Caco-2 (cell line): ENCODE data around the gene GPR155. TPM values are rescaled to one million over a fixed set of nuclear protein-coding genes. Genes with fewer than 3 reads are reported as not detected.

ENCODE experiments used
- BruUV-seq: library from RNA; stranded (reverse); fragments of 400-500 nt; replicated peaks from 2 replicates; lab custom pipeline; 2021; lab: Mats Ljungman, UMichigan
- CTCF ChIA-PET: fragments of 300-600 bp; sonication (Branson Sonifier 250); formaldehyde crosslinking; loops from one replicate; lab custom pipeline; 2022; ENCODE audit warnings: antibody characterized with exemption; lab: Charles Lee
- POLR2A ChIA-PET: fragments of 300-600 bp; sonication (Branson Sonifier 250); formaldehyde crosslinking; loops from one replicate; lab custom pipeline; 2022; ENCODE audit warnings: antibody characterized with exemption; lab: Charles Lee
- DNase-seq, 2 experiments: peaks; one replicate each; pipeline versions ENCODE4 v3.0.0 to v3.0.0-alpha.2; 2020 to 2022
- H3K27me3 ChIP-seq: replicated peaks from 2 replicates; pipeline ENCODE4 v1.6.0; 2011; ENCODE audit warnings: low read length; ENCODE audit not compliant: control insufficient read depth, insufficient read depth
- H3K36me3 ChIP-seq: 2 replicates; pipeline ENCODE4 v1.5.1; 2011; ENCODE audit warnings: low read length; ENCODE audit not compliant: control insufficient read depth, insufficient read depth
- H3K4me1 ChIP-seq: fragments of 250-450 bp; sonication (Bioruptor Pico); 2 replicates; pipeline ENCODE4 v1.5.1; 2020; ENCODE audit warnings: mild to moderate bottlenecking
- H3K4me3 ChIP-seq: 2 replicates; pipeline ENCODE4 v1.5.1; 2011; ENCODE audit warnings: low read depth, mild to moderate bottlenecking, control low read depth, low read length
- H3K9me3 ChIP-seq: fragments of 250-450 bp; sonication (Bioruptor Pico); 2 replicates; pipeline ENCODE4 v1.5.1; 2020; ENCODE audit warnings: mild to moderate bottlenecking, moderate library complexity
- H3K27ac Mint-ChIP-seq: one replicate; pipeline ENCODE4 v1.8.0; 2022; ENCODE audit warnings: mixed read lengths; ENCODE audit not compliant: unreplicated experiment
- H3K27me3 Mint-ChIP-seq: one replicate; pipeline ENCODE4 v1.8.0; 2022; ENCODE audit warnings: mixed read lengths; ENCODE audit not compliant: insufficient read depth, unreplicated experiment
- H3K36me3 Mint-ChIP-seq: one replicate; pipeline ENCODE4 v1.8.0; 2022; ENCODE audit warnings: mild to moderate bottlenecking, mixed read lengths; ENCODE audit not compliant: insufficient read depth, unreplicated experiment
- H3K4me1 Mint-ChIP-seq: one replicate; pipeline ENCODE4 v1.8.0; 2022; ENCODE audit warnings: low read depth, mixed read lengths; ENCODE audit not compliant: unreplicated experiment
- H3K4me3 Mint-ChIP-seq: one replicate; pipeline ENCODE4 v1.8.0; 2022; ENCODE audit warnings: mild to moderate bottlenecking, moderate library complexity, mixed read lengths; ENCODE audit not compliant: unreplicated experiment
- H3K9me3 Mint-ChIP-seq: one replicate; pipeline ENCODE4 v1.8.0; 2022; ENCODE audit warnings: mixed read lengths; ENCODE audit not compliant: unreplicated experiment
- intact Hi-C: fragments of 100-400 bp; cut with micrococcal nuclease; formaldehyde crosslinking; loops from one replicate; pipeline ENCODE4 v1.10.0; 2022; ENCODE audit not compliant: unreplicated experiment
- total RNA-seq: library from RNA; stranded (reverse); gene quantifications from 2 replicates; pipeline ENCODE4 v1.2.3, GENCODE V29; 2022
- TF ChIP-seq, protein P1 (sequence below), 2 experiments: fragments of 200-600 bp in 1 of 2; IDR thresholded peaks; 1 replicate in 1 of 2; 2 replicates in 1 of 2; pipeline versions ENCODE4 v1.5.1 to v1.8.0; 2011 to 2022; ENCODE audit warnings: antibody characterized with exemption in 1 of 2, control low read depth in 1 of 2, inconsistent platforms in 1 of 2, low read depth in 1 of 2, low read length in 1 of 2, mild to moderate bottlenecking in 1 of 2, moderate library complexity in 1 of 2; ENCODE audit not compliant: insufficient read depth in 1 of 2, severe bottlenecking in 1 of 2, unreplicated experiment in 1 of 2

The GPR155 gene
- total RNA-seq, 1 experiment from 2014 or later = 1.0 TPM

DNA sequence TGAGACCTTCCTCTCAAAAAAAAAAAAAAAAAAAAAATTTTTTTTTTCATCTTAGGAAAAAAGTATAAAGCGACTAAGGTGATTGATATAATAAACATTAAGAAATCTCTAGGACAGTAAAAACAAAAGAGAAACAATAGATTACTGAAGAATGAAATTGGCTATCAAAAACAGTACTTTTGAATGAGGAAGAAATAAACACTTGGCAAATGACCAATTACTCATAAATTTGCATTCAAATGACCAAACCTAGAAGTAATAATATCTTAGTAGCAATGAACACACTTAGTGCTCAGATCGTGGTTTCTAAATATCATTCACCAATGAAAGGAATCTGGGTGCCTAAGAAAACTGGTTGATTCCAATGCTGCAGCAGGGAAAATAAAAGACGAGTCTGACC, 101.6 kb downstream of the GPR155 start:
- Mint-ChIP-seq H3K9me3 (no peaks in the 10 kb centered on the region), H3K27me3 (no peaks in the 10 kb centered on the region), H3K4me3 (no peak overlapping the region), H3K4me1 (no peaks in the 10 kb centered on the region), H3K36me3 (peaks cover 34% of the 10 kb centered on the region), H3K27ac (no peak overlapping the region)
- intact Hi-C loops = loop anchor here (1.0 kb wide), 1 partner anchor 46 kb away; no protein-coding TSS in a partner anchor
- Histone ChIP-seq H3K9me3 (no peaks in the 10 kb centered on the region), H3K36me3 (peaks cover 2% of the 10 kb centered on the region; the same call in 1 of the 2 replicates), H3K4me1 (no peaks in the 10 kb centered on the region), H3K27me3 (no peaks in the 10 kb centered on the region), H3K4me3 (no peak overlapping the region)
- DNase-seq = no peak
- BruUV-seq = no TSS peak
- ChIA-PET POLR2A (no interaction called here), CTCF (no interaction called here)
- TF ChIP-seq, protein P1, sequence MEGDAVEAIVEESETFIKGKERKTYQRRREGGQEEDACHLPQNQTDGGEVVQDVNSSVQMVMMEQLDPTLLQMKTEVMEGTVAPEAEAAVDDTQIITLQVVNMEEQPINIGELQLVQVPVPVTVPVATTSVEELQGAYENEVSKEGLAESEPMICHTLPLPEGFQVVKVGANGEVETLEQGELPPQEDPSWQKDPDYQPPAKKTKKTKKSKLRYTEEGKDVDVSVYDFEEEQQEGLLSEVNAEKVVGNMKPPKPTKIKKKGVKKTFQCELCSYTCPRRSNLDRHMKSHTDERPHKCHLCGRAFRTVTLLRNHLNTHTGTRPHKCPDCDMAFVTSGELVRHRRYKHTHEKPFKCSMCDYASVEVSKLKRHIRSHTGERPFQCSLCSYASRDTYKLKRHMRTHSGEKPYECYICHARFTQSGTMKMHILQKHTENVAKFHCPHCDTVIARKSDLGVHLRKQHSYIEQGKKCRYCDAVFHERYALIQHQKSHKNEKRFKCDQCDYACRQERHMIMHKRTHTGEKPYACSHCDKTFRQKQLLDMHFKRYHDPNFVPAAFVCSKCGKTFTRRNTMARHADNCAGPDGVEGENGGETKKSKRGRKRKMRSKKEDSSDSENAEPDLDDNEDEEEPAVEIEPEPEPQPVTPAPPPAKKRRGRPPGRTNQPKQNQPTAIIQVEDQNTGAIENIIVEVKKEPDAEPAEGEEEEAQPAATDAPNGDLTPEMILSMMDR (IDR thresholded peaks at IDR 0.05; ENCODE audit: insufficient read depth in 1 of 2, low read depth in 1 of 2, low read length in 1 of 2, severe bottlenecking in 1 of 2, unreplicated experiment in 1 of 2) = no peak

DNA sequence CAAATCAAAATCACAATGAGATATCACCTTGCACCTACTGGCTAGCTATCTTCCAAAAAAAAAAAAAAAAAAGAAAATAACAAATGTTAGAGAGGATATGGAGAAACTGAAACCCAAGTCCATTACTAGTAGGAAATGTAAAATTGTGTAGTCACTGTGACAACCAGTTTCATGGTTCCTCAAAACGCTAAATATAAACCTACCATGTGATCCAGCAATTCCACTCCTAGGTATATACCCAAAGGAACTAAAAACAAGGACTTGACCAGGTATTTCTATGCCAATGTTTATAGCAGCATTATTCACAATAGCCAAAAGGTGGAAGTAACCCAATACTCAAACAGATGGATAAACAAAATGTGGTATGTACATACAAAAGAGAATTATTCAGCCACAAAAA, 103.0 kb downstream of the GPR155 start:
- H3K27me3 Mint-ChIP-seq = no peaks in the 10 kb centered on the region

More for the DNA sequence above, 103.0 kb downstream of the GPR155 start:
- H3K27ac Mint-ChIP-seq = no peak overlapping the region
- Histone ChIP-seq H3K36me3 (peaks cover 2% of the 10 kb centered on the region; the same call in 1 of the 2 replicates), H3K9me3 (no peaks in the 10 kb centered on the region), H3K4me1 (no peaks in the 10 kb centered on the region), H3K27me3 (no peaks in the 10 kb centered on the region), H3K4me3 (no peak overlapping the region)
- H3K36me3 Mint-ChIP-seq = peaks cover 41% of the 10 kb centered on the region
- CTCF ChIA-PET = interaction anchor here (0.6 kb wide), 1 partner anchor 438 kb away, joined by 3 read pairs; no protein-coding TSS in a partner anchor
- H3K4me3 Mint-ChIP-seq = no peak overlapping the region
- no peak for DNase-seq
- H3K4me1 Mint-ChIP-seq = no peaks in the 10 kb centered on the region
- BruUV-seq = no TSS peak
- intact Hi-C loops = no loop called here
- POLR2A ChIA-PET = no interaction called here
- TF ChIP-seq, protein P1 (IDR thresholded peaks at IDR 0.05; ENCODE audit: insufficient read depth in 1 of 2, low read depth in 1 of 2, low read length in 1 of 2, severe bottlenecking in 1 of 2, unreplicated experiment in 1 of 2) = no peak
- no peaks in the 10 kb centered on the region for H3K9me3 Mint-ChIP-seq

Other genes starting within 250 kb of the GPR155 start
- gene OLA1, start 238.5 kb downstream of the GPR155 start, total RNA-seq = 177 and 182 TPM in 2 replicates
- gene SP9, start 152.1 kb downstream of the GPR155 start, total RNA-seq = 2.9 TPM in 2 replicates
- gene SCRN3, start 91.3 kb downstream of the GPR155 start, total RNA-seq = 23.6 and 26.4 TPM in 2 replicates
- 5.1 and 5.2 TPM in 2 replicates for gene WIPF1, start 110.8 kb upstream of the GPR155 start, total RNA-seq